GM23338 (cell line): ENCODE results near the gene ITPR2.
A peak's percentile ranks its signal among the peaks of the same experiment; 100 is the strongest.

Experiments used
- CREB1 ChIP-seq: fragments of 250-450 bp; sonication (Bioruptor Pico); IDR thresholded peaks from 2 replicates; pipeline ENCODE4 v1.5.0; 2020; ENCODE audit warnings: low read depth, mild to moderate bottlenecking, moderate library complexity
- CTCF ChIP-seq, 2 experiments: fragments of 200-600 bp in 1 of 2; sonication (generic) in 1 of 2; conservative IDR thresholded peaks; 2 replicates each; pipeline versions ENCODE4 v1.5.1 to v1.6.1; 2016 to 2017; ENCODE audit warnings: antibody characterized with exemption in 2 of 2, low read depth in 2 of 2, mild to moderate bottlenecking in 2 of 2, moderate library complexity in 1 of 2
- EZH2 ChIP-seq: fragments of 200-600 bp; sonication (generic); IDR thresholded peaks from one replicate; pipeline ENCODE4 v1.8.0; 2017; ENCODE audit warnings: antibody characterized with exemption, mild to moderate bottlenecking, low read depth; ENCODE audit not compliant: unreplicated experiment
- EZH2phosphoT487 ChIP-seq: fragments of 200-600 bp; sonication (generic); IDR thresholded peaks from one replicate; pipeline ENCODE4 v1.8.1; 2018; ENCODE audit warnings: antibody characterized with exemption; ENCODE audit not compliant: unreplicated experiment
- POLR2AphosphoS5 ChIP-seq: IDR thresholded peaks from 2 replicates; pipeline ENCODE4 v1.6.1; 2016; ENCODE audit warnings: antibody characterized with exemption, low read depth
- REST ChIP-seq: IDR thresholded peaks from one replicate; pipeline ENCODE4 v1.6.1; 2018; ENCODE audit warnings: antibody characterized with exemption; ENCODE audit not compliant: unreplicated experiment

DNA sequence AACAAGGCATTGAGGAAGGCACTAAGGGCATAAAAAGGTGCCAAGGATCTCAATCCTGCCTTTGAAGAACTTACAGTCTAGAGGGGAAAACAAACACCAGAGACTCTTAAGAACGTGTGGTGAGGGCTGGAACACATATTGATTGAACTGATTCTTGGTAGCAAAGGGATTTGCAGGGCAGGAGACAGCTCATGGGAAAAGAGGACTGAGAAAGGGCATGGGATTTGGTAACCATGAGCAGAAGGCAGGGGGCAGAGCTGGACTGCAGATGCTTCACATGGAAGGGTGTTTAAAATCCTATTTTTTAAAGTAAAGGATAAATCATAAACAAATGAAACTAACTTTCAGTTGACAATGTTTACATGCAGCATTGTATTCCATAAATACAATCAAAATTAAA is 203.1 kb downstream of the ITPR2 start:
- TF ChIP-seq CTCF (conservative IDR thresholded peaks at IDR 0.05; ENCODE audit: low read depth in 2 of 2): peak; percentile 32 to 64; a peak in 2 of 4 replicates
- TF ChIP-seq CREB1: no peak
- TF ChIP-seq POLR2AphosphoS5: no peak
- no peak for TF ChIP-seq EZH2phosphoT487
- TF ChIP-seq EZH2: no peak
- TF ChIP-seq REST: no peak
